8988T (cell line): ENCODE data around the gene CALHM2.
"Not testable (repeated sequence)": the region's sequence is repeated elsewhere in the genome, so short reads cannot be mapped to it uniquely, and the experiment has no call there.

Experiments used
- DNase-seq: peaks from one replicate; pipeline ENCODE4 v3.0.0; 2011

Gene CALHM2

GRCh38 chr10:103451831-103452505 lies at the start of gene CALHM2:
Gene CALHM2, minus strand, starts transcription at chr10:103452370. Its CDS starts 2,429 bp downstream, at chr10:103449941.
- DNase-seq: no peak

GRCh38 chr10:103501186-103501585 lies 49.0 kb upstream of the CALHM2 start:
- no peak for DNase-seq

DNA sequence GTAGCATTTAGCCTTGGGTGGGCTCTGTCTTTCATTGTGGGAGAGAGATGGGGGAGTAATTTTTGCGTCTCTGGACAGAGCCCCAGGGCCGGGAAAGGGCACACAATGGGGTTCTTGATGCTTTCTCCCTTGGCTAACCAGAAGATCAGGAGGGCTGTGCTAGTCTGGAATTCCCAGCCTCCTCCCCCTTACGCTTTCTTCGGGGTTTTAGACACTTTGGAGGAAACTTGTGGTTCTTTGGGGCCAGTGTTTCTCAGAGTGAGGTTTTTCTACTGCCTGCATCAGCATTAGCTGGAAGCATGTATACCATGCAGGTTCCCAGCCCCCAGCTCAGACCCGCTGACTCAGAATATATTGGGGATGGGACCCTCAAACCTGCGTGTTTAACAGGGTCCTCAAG lies 48.3 kb upstream of the CALHM2 start:
- no peak for DNase-seq

DNA sequence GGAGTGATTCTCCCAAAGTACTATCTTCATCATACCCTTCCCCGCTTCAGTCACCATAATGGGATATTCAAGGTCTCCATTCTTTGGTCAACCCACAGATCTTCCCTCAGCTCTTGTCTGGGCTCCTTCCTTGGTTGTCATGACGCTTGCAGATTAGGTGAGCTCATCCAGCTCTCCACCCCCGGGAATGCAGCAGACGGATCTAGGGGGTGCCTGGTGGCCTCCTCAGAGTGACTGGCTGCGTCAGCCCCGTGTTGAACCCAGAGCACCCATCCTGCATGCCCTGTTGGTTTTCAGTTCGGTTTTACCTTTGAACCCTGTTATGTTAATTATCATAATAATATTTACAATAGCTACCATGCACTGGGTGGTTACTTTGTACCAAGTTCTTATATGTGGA lies 47.7 kb upstream of the CALHM2 start:
- DNase-seq: no peak

- no peak for DNase-seq
Observed at GRCh38 chr10:103498936-103499638, 46.9 kb upstream of the CALHM2 start.

DNA sequence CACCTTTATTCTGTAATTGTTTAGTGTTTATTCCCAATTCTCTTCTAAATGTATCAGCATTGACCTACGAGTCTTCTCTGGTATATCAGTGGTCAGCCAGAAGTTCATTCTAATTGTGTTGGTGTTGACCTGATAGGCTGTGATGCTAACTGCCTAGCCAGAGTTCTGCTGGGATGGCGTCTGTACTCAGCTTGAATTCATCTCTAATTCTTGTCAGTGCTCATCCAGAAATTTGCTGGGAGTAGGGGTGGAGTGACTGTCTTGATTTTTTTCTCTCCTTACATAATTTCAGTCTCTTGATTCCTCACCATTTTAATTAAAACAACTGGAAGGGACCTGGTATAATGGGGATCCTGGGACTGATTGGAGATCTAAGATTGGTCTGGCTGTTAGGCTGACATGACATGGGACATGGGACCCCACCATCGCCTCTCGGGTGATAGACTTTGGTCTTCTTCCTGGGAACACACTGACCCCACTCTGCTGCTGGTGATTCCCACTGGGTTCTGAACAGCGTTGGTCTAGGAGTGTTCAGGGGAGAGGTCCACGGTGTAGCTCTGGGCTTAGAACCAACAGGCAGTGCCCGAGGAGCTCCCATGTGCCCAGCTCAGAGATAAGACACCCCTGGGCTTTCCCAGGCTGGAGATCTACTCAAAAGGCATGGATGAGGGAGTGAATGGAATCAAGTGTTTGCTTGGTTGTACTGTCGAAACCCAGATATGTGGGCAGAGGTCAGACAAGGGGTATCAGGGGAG lies 45.2 kb upstream of the CALHM2 start:
- DNase-seq: no peak

- DNase-seq: no peak
Observed at GRCh38 chr10:103495321-103495720, 43.2 kb upstream of the CALHM2 start.

GRCh38 chr10:103493916-103494877 lies 42.0 kb upstream of the CALHM2 start:
- DNase-seq: no peak

DNA sequence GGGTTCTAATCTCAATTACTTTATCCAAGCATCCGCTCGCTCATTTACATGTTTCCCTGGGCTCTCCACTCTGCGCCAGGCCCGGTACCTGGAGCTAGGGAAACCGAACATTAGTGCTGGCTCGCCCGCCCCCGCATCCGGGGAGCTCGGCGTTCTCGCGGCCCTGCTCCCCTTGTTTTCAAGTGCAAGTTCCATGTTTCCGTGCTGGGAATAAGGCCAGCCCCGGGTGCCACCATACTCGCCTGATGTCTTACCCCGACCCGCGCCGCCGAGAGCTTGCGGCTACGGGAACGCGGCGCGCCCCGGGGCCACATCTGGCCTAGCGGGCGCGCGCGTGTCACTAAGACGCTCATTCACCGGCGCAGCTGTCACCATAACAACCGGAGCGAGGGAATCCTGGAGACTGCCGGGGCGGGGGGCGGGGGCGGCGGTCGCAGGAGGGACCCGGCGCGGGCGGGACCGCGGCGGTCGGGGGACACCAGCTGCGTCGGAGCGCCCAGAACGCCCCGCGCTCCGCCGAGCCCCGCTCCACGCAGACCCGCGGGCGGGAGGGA lies 41.3 kb upstream of the CALHM2 start, which contains the start of gene NEURL1:
TSS of gene NEURL1 (plus strand) at position 344 of the 554 bp plus-strand sequence. CDS start 683 bp downstream, outside the sequence.
- no peak for DNase-seq

- no peak for DNase-seq
Observed at GRCh38 chr10:103492655-103493261, 40.6 kb upstream of the CALHM2 start.

DNA sequence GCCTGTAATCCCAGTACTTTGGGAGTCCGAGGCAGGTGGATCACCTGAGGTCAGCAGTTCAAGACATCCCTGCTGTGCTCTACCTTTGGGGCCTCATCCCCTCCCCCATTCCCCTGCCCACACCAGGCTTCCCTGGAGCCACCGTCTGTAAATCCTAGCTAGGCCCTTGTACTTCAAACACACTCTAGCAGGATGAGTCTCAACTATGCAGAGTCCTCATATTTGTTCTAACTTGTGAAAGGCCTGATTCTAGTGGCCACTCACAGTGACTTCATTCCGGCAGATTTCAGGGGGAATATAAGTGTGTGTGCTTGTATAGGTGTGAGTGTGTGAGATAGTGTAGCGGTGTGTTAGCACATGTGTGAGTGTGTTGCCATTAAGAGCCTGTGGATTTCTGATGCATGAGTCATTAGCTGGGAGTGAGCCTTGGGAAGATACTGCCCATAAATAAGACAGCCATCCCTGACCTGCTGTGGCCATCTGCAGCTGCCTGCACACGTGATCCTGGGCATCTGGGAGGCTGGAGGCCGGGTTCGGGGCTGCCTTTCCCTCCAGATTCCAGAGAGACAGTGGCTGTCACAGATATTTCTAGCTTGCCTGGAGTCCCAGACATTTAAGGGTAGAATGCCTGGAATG lies 39.7 kb upstream of the CALHM2 start:
- DNase-seq: peak; percentile 64

- no peak for DNase-seq
Observed at GRCh38 chr10:103490986-103491314, 38.8 kb upstream of the CALHM2 start.

GRCh38 chr10:103487410-103487708 lies 35.2 kb upstream of the CALHM2 start:
- no peak for DNase-seq

GRCh38 chr10:103486635-103487409 lies 34.7 kb upstream of the CALHM2 start:
- not testable (repeated sequence) for DNase-seq

DNA sequence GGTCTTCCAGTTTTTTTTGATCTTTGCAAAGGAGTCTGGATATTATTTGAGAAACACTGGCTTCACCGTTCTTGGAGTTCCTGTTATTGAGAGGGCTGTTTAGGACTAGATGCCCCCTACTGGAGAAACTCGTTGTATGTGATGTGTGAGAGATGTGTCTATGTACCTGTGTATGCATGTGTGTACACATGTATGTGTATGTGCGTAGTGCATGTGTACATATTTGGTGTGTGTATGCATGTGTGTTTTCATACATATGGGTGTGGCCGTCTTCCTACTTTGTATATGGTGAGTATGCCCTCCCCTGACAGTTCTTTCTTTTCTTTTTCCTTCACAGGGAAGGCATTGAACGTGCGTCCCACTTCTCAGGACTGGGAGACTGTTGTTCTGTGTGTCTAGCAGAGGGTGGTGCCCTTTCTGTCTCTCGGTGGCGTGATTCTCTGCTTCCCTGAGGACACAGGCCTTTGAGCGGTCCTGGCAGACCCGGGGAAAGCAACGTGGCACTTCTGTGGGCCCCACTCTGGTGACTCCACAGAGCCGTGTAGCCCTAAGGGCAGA lies 29.9 kb upstream of the CALHM2 start:
- DNase-seq: no peak

DNA sequence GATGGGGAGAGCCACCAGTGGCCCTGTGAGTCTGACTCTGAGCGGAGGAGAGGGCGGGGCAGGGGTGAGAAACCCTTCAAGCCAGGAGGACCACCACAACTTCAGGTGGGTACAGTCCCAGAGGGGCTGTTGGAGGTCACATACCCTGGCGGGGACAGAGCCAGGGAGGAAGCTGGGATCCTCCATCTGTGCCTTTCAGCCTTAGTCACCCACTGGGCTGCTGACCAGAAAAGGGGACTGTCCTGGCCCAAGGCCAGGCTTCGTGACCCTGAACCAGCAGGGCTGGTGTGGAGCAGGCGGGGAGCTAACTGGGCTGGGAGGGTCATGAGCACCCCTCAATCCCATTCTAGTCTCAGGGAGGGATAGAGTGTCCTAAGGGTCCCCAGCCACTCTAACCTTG lies 28.4 kb upstream of the CALHM2 start:
- no peak for DNase-seq

DNA sequence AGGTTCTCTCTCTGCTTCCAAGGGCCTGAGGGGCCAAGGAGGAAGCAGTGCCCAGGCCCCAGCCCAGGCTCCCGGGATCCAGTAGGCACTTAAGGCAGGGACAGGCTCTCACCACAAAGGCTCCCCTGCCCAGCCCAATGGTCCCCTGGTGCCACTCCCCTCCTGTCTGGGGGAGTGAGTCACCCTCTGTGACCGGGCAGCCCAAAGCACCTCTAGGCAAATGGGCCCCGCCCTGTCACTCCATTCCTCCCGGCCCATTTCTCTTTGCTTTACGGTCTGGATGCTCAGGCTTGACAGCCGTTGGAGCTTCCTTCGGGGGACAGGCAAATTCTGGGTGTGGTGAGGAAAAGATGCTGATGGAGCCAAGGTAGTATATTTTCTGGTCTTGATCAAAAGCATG lies 27.0 kb upstream of the CALHM2 start, which contains the start of gene CALHM3:
TSS of gene CALHM3 (minus strand) at position 106 of the 400 bp plus-strand sequence. CDS start 208 bp downstream, outside the sequence.
- no peak for DNase-seq

- DNase-seq: no peak
Observed at GRCh38 chr10:103478671-103479070, 26.5 kb upstream of the CALHM2 start.

- DNase-seq: no peak
Observed at GRCh38 chr10:103476046-103476768, 24.0 kb upstream of the CALHM2 start.

GRCh38 chr10:103475437-103475836 lies 23.3 kb upstream of the CALHM2 start:
- DNase-seq: no peak
